Upper lobe of right lung (tissue), 1 donor: ENCODE results near the gene MAML3. TPM values are rescaled to one million over a fixed set of nuclear protein-coding genes. Genes with fewer than 3 reads are reported as not detected.

Experiments used
- ATAC-seq: fragments of 200-7000 bp; cut with Tn5 transposase; one replicate; pipeline ENCODE4 v1.9.1; 2020; ENCODE audit warnings: mild to moderate bottlenecking, moderate library complexity
- DNase-seq: peaks from one replicate; pipeline ENCODE4 v3.0.0-alpha.2; 2020
- H3K27ac ChIP-seq: fragments of 200-600 bp; one replicate; pipeline ENCODE4 v1.8.0; 2022
- H3K27me3 ChIP-seq: fragments of 200-600 bp; one replicate; pipeline ENCODE4 v1.8.0; 2022; ENCODE audit warnings: mild to moderate bottlenecking
- H3K36me3 ChIP-seq: fragments of 200-600 bp; one replicate; pipeline ENCODE4 v1.8.0; 2022
- H3K4me1 ChIP-seq: fragments of 200-600 bp; one replicate; pipeline ENCODE4 v1.8.0; 2022
- H3K4me3 ChIP-seq: fragments of 200-600 bp; one replicate; pipeline ENCODE4 v1.8.0; 2022; ENCODE audit warnings: mild to moderate bottlenecking
- H3K9me3 ChIP-seq: fragments of 200-600 bp; one replicate; pipeline ENCODE4 v1.8.0; 2022
- CTCF ChIP-seq: fragments of 200-600 bp; IDR thresholded peaks from one replicate; pipeline ENCODE4 v1.8.0; 2022; ENCODE audit warnings: antibody characterized with exemption
- intact Hi-C: fragments of 100-400 bp; cut with DNase I; formaldehyde crosslinking; loops from one replicate; pipeline ENCODE4 v1.11.0; 2022
- total RNA-seq: library from RNA; stranded (reverse); fragmentation: NEBNext Ultra II Directional; extraction: Animal tissue kit (Norgen Biotek cat#: 25700); gene quantifications from one replicate; pipeline ENCODE4 v1.2.1, GENCODE V29; 2021
- donor health status: DM: no; HTN: yes; CAD: no; lungs with severe emphysema.

Gene MAML3
- total RNA-seq, 1 donor from 2014 or later, result 13.1 TPM

GRCh38 chr4:139890816-139891215, 263.2 kb downstream of the MAML3 start:
- Histone ChIP-seq H3K9me3 (no peaks in the 10 kb centered on the region), H3K36me3 (no peaks in the 10 kb centered on the region), H3K27me3 (no peaks in the 10 kb centered on the region), H3K27ac (no peak overlapping the region), H3K4me1 (peaks cover 21% of the 10 kb centered on the region), H3K4me3 (no peak overlapping the region)
- intact Hi-C loops, result no loop called here
- peak; percentile 20 for ATAC-seq
- no peak for TF ChIP-seq CTCF
- no peak for DNase-seq

GRCh38 chr4:139889901-139890300, 264.1 kb downstream of the MAML3 start:
- DNase-seq (no peak), ATAC-seq (no peak)
- no peaks in the 10 kb centered on the region for H3K36me3 ChIP-seq
- no peak overlapping the region for H3K4me3 ChIP-seq
- no peaks in the 10 kb centered on the region for H3K27me3 ChIP-seq
- intact Hi-C loops, result no loop called here
- peaks cover 21% of the 10 kb centered on the region for H3K4me1 ChIP-seq
- H3K27ac ChIP-seq, result no peak overlapping the region
- no peak for TF ChIP-seq CTCF
- H3K9me3 ChIP-seq, result no peaks in the 10 kb centered on the region

- intact Hi-C loops, result no loop called here
- H3K36me3 ChIP-seq, result no peaks in the 10 kb centered on the region
- peaks cover 21% of the 10 kb centered on the region for H3K4me1 ChIP-seq
- H3K4me3 ChIP-seq, result no peak overlapping the region
- DNase-seq, result no peak
- no peak overlapping the region for H3K27ac ChIP-seq
- H3K9me3 ChIP-seq, result no peaks in the 10 kb centered on the region
- no peak for ATAC-seq
- no peaks in the 10 kb centered on the region for H3K27me3 ChIP-seq
- no peak for TF ChIP-seq CTCF
These were observed 264.7 kb downstream of the MAML3 start for GRCh38 chr4:139889264-139889663.

- Histone ChIP-seq H3K4me1 (peaks cover 21% of the 10 kb centered on the region), H3K4me3 (no peak overlapping the region), H3K36me3 (no peaks in the 10 kb centered on the region), H3K9me3 (no peaks in the 10 kb centered on the region), H3K27ac (peak overlapping the region; percentile 71), H3K27me3 (no peaks in the 10 kb centered on the region)
- no peak for TF ChIP-seq CTCF
- ATAC-seq (peak; percentile 82), DNase-seq (peak; percentile 73)
- intact Hi-C loops, result no loop called here
These were observed 265.8 kb downstream of the MAML3 start for GRCh38 chr4:139887962-139888735.

- intact Hi-C loops, result no loop called here
- Histone ChIP-seq H3K9me3 (no peaks in the 10 kb centered on the region), H3K4me1 (peaks cover 21% of the 10 kb centered on the region), H3K36me3 (no peaks in the 10 kb centered on the region), H3K4me3 (peak overlapping the region; percentile 42), H3K27ac (peak overlapping the region; percentile 71), H3K27me3 (no peaks in the 10 kb centered on the region)
- TF ChIP-seq CTCF, result no peak
- ATAC-seq (peak; percentile 59), DNase-seq (no peak)
These were observed 266.6 kb downstream of the MAML3 start for GRCh38 chr4:139887376-139887802.
